ENCODE results near the gene SLCO3A1. TPM values are rescaled to one million over a fixed set of nuclear protein-coding genes. Genes with fewer than 3 reads are reported as not detected.
A peak's percentile ranks its signal among the peaks of the same experiment; 100 is the strongest.

The SLCO3A1 gene
- total RNA-seq, 1 donor = 5.4 TPM

DNA sequence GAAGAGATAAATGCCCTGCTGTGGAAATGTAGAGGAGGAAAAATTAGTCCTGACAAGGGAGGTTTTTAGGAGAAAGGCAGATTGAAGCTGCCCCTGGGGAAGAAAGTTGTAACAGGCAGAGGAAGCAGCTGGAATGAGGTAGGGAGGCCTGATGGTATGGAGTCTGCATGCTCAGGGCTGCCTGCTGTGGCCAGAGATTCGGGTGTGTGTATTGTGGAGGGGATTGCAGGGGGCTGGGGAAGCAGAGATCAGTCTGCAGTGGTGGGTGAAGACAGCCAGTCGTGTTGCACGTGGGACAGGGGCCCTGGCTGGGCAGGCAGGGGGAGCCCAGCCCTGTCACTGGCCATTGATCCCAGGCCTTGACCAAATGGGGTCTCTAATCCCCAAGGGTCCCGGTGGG, 96.5 kb downstream of the SLCO3A1 start:
- Histone ChIP-seq H4K20me1 (ENCODE audit: insufficient read depth, low read length) (peaks cover 11% of the 10 kb centered on the region), H2AFZ (ENCODE audit: low read length) (no peak overlapping the region), H3K9me3 (ENCODE audit: low read depth, low read length) (no peaks in the 10 kb centered on the region), H3K27ac (ENCODE audit: low read depth, low read length) (no peak overlapping the region), H3K4me2 (ENCODE audit: insufficient read depth, low read length) (no peak overlapping the region), H3K4me1 (ENCODE audit: insufficient read depth, low read length) (no peaks in the 10 kb centered on the region), H3K79me2 (ENCODE audit: insufficient read depth, low read length) (peaks cover 18% of the 10 kb centered on the region), H3K4me3 (ENCODE audit: insufficient read depth, low read length) (no peak overlapping the region), H3K36me3 (ENCODE audit: insufficient read depth, low read length) (no peaks in the 10 kb centered on the region), H3K27me3 (ENCODE audit: insufficient read depth, low read length) (no peaks in the 10 kb centered on the region)
- DNase-seq (ENCODE audit: insufficient read length, low spot score, missing footprints) = no peak
- TF ChIP-seq CTCF (IDR thresholded peaks at IDR 0.05; ENCODE audit: extremely low read depth, low read depth, low read length) = no peak

GRCh38 chr15:91950631-91951329, 97.3 kb downstream of the SLCO3A1 start:
- DNase-seq (ENCODE audit: insufficient read length, low spot score, missing footprints) = no peak

GRCh38 chr15:91952216-91952615, 98.7 kb downstream of the SLCO3A1 start:
- no peaks in the 10 kb centered on the region for H3K36me3 ChIP-seq (ENCODE audit: insufficient read depth, low read length)
- no peak overlapping the region for H2AFZ ChIP-seq (ENCODE audit: low read length)
- no peaks in the 10 kb centered on the region for H3K9me3 ChIP-seq (ENCODE audit: low read depth, low read length)
- H3K4me2 ChIP-seq (ENCODE audit: insufficient read depth, low read length) = no peak overlapping the region
- H3K79me2 ChIP-seq (ENCODE audit: insufficient read depth, low read length) = peaks cover 18% of the 10 kb centered on the region
- peaks cover 4% of the 10 kb centered on the region for H4K20me1 ChIP-seq (ENCODE audit: insufficient read depth, low read length)
- H3K4me3 ChIP-seq (ENCODE audit: insufficient read depth, low read length) = no peak overlapping the region
- no peaks in the 10 kb centered on the region for H3K27me3 ChIP-seq (ENCODE audit: insufficient read depth, low read length)
- peaks cover 11% of the 10 kb centered on the region for H3K4me1 ChIP-seq (ENCODE audit: insufficient read depth, low read length)
- no peak overlapping the region for H3K27ac ChIP-seq (ENCODE audit: low read depth, low read length)
- no peak for TF ChIP-seq CTCF (IDR thresholded peaks at IDR 0.05; ENCODE audit: extremely low read depth, low read depth, low read length)
- DNase-seq (ENCODE audit: insufficient read length, low spot score, missing footprints) = no peak

More at GRCh38 chr15:91950631-91951329, 97.3 kb downstream of the SLCO3A1 start:
- H3K4me3 ChIP-seq (ENCODE audit: insufficient read depth, low read length) = no peak overlapping the region
- TF ChIP-seq CTCF (IDR thresholded peaks at IDR 0.05; ENCODE audit: extremely low read depth, low read depth, low read length) = no peak
- H3K27me3 ChIP-seq (ENCODE audit: insufficient read depth, low read length) = no peaks in the 10 kb centered on the region
- H3K9me3 ChIP-seq (ENCODE audit: low read depth, low read length) = no peaks in the 10 kb centered on the region
- H3K27ac ChIP-seq (ENCODE audit: low read depth, low read length) = no peak overlapping the region
- H3K36me3 ChIP-seq (ENCODE audit: insufficient read depth, low read length) = no peaks in the 10 kb centered on the region
- H3K4me2 ChIP-seq (ENCODE audit: insufficient read depth, low read length) = no peak overlapping the region
- peak overlapping the region; percentile 26 for H2AFZ ChIP-seq (ENCODE audit: low read length)
- peaks cover 11% of the 10 kb centered on the region for H4K20me1 ChIP-seq (ENCODE audit: insufficient read depth, low read length)
- peaks cover 18% of the 10 kb centered on the region for H3K79me2 ChIP-seq (ENCODE audit: insufficient read depth, low read length)
- H3K4me1 ChIP-seq (ENCODE audit: insufficient read depth, low read length) = peaks cover 2% of the 10 kb centered on the region

DNA sequence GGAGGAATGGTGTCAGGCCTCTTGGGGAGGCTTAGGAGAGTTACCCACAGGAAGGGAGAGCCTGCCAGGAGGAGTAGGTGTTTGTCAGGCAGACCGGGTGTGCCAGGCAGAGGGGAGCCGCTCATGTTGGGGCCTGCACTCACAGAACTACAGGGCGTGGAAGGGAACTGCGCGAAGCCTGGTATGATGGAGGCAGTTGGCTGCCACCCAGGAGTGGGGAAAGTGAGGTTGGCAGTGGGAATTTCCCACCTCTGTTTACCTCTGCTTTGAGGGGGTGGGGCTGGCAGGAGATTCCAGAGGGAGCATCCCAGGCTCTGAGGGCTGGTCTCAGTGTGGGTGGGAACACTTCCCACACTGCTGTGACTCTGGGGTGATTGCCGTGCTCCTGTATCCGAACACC, 99.9 kb downstream of the SLCO3A1 start:
- H3K4me2 ChIP-seq (ENCODE audit: insufficient read depth, low read length) = no peak overlapping the region
- no peak overlapping the region for H3K4me3 ChIP-seq (ENCODE audit: insufficient read depth, low read length)
- no peak overlapping the region for H3K27ac ChIP-seq (ENCODE audit: low read depth, low read length)
- no peak overlapping the region for H2AFZ ChIP-seq (ENCODE audit: low read length)
- peaks cover 16% of the 10 kb centered on the region for H3K79me2 ChIP-seq (ENCODE audit: insufficient read depth, low read length)
- H4K20me1 ChIP-seq (ENCODE audit: insufficient read depth, low read length) = no peaks in the 10 kb centered on the region
- H3K27me3 ChIP-seq (ENCODE audit: insufficient read depth, low read length) = no peaks in the 10 kb centered on the region
- DNase-seq (ENCODE audit: insufficient read length, low spot score, missing footprints) = no peak
- peaks cover 11% of the 10 kb centered on the region for H3K4me1 ChIP-seq (ENCODE audit: insufficient read depth, low read length)
- H3K9me3 ChIP-seq (ENCODE audit: low read depth, low read length) = no peaks in the 10 kb centered on the region
- no peak for TF ChIP-seq CTCF (IDR thresholded peaks at IDR 0.05; ENCODE audit: extremely low read depth, low read depth, low read length)
- H3K36me3 ChIP-seq (ENCODE audit: insufficient read depth, low read length) = no peaks in the 10 kb centered on the region
